Measurements from ENCODE around the gene SCRN1. TPM values are rescaled to one million over a fixed set of nuclear protein-coding genes. Genes with fewer than 3 reads are reported as not detected.
"Not testable (repeated sequence)": the region's sequence is repeated elsewhere in the genome, so short reads cannot be mapped to it uniquely, and the experiment has no call there.

Gene SCRN1
- total and polyA plus RNA-seq, 9 donors: 23.4 to 84.0 (median 63.3) TPM

DNA sequence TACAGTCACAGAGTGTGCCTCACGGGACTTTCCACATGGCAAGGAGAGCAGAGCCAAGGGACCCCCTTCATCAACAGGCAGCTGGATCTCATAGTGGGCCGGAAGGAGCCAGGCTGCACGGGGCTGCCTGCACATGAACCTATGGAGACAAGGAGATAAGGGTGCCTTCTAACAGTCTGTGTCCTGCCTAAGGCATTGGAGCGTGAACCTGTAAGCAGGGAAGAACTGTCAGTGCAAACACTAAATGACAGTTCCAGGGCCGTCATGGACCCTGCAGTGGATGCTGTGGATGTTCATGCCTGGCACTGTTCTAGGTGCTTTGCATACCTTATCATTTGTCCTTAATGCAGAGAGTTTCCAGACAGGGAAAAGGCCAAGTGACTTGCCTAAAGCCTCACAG is 97.4 kb downstream of the SCRN1 start:
- TF ChIP-seq POLR2A (IDR thresholded peaks at IDR 0.05): no peak
- TF ChIP-seq, protein P1, sequence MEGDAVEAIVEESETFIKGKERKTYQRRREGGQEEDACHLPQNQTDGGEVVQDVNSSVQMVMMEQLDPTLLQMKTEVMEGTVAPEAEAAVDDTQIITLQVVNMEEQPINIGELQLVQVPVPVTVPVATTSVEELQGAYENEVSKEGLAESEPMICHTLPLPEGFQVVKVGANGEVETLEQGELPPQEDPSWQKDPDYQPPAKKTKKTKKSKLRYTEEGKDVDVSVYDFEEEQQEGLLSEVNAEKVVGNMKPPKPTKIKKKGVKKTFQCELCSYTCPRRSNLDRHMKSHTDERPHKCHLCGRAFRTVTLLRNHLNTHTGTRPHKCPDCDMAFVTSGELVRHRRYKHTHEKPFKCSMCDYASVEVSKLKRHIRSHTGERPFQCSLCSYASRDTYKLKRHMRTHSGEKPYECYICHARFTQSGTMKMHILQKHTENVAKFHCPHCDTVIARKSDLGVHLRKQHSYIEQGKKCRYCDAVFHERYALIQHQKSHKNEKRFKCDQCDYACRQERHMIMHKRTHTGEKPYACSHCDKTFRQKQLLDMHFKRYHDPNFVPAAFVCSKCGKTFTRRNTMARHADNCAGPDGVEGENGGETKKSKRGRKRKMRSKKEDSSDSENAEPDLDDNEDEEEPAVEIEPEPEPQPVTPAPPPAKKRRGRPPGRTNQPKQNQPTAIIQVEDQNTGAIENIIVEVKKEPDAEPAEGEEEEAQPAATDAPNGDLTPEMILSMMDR (IDR thresholded peaks at IDR 0.05): no peak
- TF ChIP-seq EP300 (IDR thresholded peaks at IDR 0.05): no peak
- Histone ChIP-seq H3K27me3 (no peaks in the 10 kb centered on the region), H3K36me3 (no peaks in the 10 kb centered on the region), H3K9me3 (no peaks in the 10 kb centered on the region), H3K27ac (no peak overlapping the region), H3K4me3 (no peak overlapping the region), H3K4me1 (ENCODE audit: insufficient read depth) (peaks cover 2% of the 10 kb centered on the region)
- intact Hi-C loops (cut with DNase I): loop anchor here in 1 of 4 donors (10.0 kb wide), 1 partner anchor 67 kb away; no protein-coding TSS in a partner anchor
- DNase-seq: no peak
- 94 to 97% (median 96%) methylated on average over 5 of the region's 5 CpGs for WGBS, 3 donors

DNA sequence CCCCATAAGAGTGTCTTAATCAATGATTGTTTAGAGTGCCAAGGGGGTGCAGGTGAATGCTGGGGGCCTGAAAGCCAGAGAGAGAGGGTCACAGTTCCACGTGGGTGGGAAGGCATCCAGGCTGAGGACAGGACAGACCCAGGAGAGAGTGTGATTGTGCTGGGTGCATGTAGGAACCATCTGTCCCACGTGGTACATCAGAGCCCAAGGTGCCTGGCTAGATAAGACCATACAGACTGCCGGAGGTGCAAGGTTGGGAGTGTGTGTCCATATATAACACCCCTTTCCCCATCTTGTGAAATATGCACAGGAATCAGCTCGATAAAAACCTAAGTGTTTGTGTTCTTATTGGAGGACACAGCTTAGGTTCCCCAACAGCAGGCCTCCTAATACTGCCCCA is 97.8 kb downstream of the SCRN1 start:
- TF ChIP-seq POLR2A (IDR thresholded peaks at IDR 0.05) (no peak), EP300 (IDR thresholded peaks at IDR 0.05) (no peak)
- TF ChIP-seq, protein P1 (IDR thresholded peaks at IDR 0.05): no peak
- Histone ChIP-seq H3K9me3 (no peaks in the 10 kb centered on the region), H3K36me3 (no peaks in the 10 kb centered on the region), H3K27me3 (no peaks in the 10 kb centered on the region), H3K4me3 (no peak overlapping the region), H3K27ac (no peak overlapping the region), H3K4me1 (ENCODE audit: insufficient read depth) (peaks cover 2% of the 10 kb centered on the region)
- no peak for DNase-seq
- intact Hi-C loops (cut with DNase I): loop anchor here in 1 of 4 donors (10.0 kb wide), 1 partner anchor 67 kb away; no protein-coding TSS in a partner anchor
- 80 to 84% (median 82%) methylated on average over 4 of the region's 4 CpGs for WGBS, 3 donors

DNA sequence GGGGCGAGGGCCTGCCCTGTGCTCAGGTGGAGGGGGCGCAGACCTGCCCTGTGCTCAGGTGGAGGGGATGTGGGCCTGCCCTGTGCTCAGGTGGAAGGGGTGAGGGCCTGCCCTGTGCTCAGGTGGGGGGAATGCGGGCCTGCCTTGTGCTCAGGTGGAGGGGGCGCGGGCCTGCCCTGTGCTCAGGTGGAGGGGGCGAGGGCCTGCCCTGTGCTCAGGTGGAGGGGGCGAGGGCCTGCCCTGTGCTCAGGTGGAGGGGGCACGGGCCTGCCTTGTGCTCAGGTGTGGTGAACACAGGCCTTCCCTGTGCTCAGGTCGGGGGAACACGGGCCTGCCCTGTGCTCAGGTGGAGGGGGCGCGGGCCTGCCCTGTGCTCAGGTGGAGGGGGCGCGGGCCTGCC is 98.8 kb downstream of the SCRN1 start:
- intact Hi-C loops (cut with DNase I): loop anchor here in 1 of 4 donors (10.0 kb wide), 1 partner anchor 66 kb away; no protein-coding TSS in a partner anchor

DNA sequence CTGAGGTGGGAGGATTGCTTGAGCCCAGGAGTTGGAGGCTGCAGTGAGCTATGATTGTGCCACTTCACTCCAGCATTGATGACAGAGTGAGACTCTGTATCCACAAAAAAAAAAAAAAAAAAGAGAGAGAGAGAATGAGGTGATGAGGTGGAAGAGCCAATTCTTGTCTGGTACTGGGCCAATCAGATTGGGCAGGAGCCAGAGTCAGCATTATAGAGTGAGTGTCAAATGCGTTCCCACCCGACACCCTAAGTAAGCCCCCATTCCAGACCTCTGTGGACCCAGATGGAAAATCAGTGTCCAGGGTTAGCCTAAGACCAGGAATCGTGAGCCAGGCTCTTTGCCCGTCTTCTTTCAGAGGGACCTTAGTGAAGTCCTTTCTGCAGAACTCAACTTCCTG is 99.3 kb downstream of the SCRN1 start:
- no peaks in the 10 kb centered on the region for H3K9me3 ChIP-seq
- TF ChIP-seq EP300 (IDR thresholded peaks at IDR 0.05): no peak
- TF ChIP-seq, protein P1 (IDR thresholded peaks at IDR 0.05): no peak
- TF ChIP-seq POLR2A (IDR thresholded peaks at IDR 0.05): no peak
- H3K4me1 ChIP-seq (ENCODE audit: insufficient read depth): peaks cover 2% of the 10 kb centered on the region
- intact Hi-C loops (cut with DNase I): loop anchor here in 1 of 4 donors (10.0 kb wide), 1 partner anchor 65 kb away; no protein-coding TSS in a partner anchor
- 83 to 94% (median 94%) methylated on average over 4 of the region's 4 CpGs for WGBS, 3 donors
- H3K36me3 ChIP-seq: no peaks in the 10 kb centered on the region
- H3K27ac ChIP-seq: no peak overlapping the region
- no peaks in the 10 kb centered on the region for H3K27me3 ChIP-seq
- DNase-seq: no peak
- H3K4me3 ChIP-seq: no peak overlapping the region

More for the DNA sequence above, 98.8 kb downstream of the SCRN1 start:
- H3K9me3 ChIP-seq; H3K27ac ChIP-seq; H3K27me3 ChIP-seq; H3K36me3 ChIP-seq; H3K4me3 ChIP-seq; DNase-seq; H3K4me1 ChIP-seq (ENCODE audit: insufficient read depth): not testable (repeated sequence)
- 70 to 84% methylated on average over 8 to 13 of the region's 14 CpGs; no CpG with 5 or more reads in 1 of the 3 donors for WGBS, 3 donors

DNA sequence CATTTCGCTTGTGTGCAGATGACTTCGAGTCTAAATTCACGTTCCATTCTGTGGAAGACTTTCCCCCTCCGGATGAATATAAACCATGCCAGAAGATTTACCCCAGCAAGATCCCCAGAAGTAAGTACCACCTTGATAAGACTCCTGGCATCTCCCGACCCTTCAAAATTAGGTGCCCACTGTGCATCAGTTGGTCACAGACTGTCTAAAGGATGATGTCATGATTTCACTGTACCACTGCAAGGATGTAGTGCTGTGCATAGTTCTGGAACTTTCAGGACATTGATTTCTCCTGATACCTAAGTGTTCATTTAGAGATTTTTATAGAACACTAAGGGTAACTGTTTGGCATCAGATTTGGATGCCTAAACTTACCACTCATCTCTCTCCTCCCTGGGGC is 100.3 kb downstream of the SCRN1 start:
- Histone ChIP-seq H3K4me3 (no peak overlapping the region), H3K4me1 (ENCODE audit: insufficient read depth) (peaks cover 6% of the 10 kb centered on the region), H3K36me3 (no peaks in the 10 kb centered on the region), H3K27ac (no peak overlapping the region), H3K9me3 (no peaks in the 10 kb centered on the region), H3K27me3 (no peaks in the 10 kb centered on the region)
- no peak for DNase-seq
- intact Hi-C loops (cut with DNase I): no loop called here
- TF ChIP-seq EP300 (IDR thresholded peaks at IDR 0.05) (no peak), POLR2A (IDR thresholded peaks at IDR 0.05) (no peak)
- TF ChIP-seq, protein P1 (IDR thresholded peaks at IDR 0.05): no peak
- WGBS, 3 donors: 85 to 95% (median 94%) methylated on average over 5 of the region's 5 CpGs

Measured in ovary (tissue), 9 donors.